ENCODE data around the gene MTURN. TPM values are rescaled to one million over a fixed set of nuclear protein-coding genes. Genes with fewer than 3 reads are reported as not detected.
A peak's percentile ranks its signal among the peaks of the same experiment; 100 is the strongest.

MTURN gene
- polyA plus RNA-seq, 3 donors: 5.9 to 7.9 (median 7.5) TPM

DNA sequence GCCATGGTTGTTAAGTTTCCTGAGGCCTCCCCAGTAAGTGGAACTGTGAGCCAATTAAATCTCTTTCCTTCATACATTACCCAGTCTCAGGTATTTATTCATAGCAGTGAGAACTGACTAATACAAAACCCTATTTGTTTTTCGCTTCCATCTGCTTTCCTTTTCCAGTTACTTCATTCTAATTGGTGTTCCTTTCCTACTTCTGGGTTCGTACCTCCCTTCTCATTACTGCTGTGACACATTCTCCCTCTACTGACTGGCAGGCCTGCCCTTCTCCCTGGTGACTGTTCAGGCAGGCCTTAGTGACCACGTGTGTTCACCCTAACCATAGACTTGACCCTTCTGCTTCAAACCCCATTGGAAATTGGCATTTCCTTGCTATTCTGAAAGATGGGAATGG lies 37.7 kb downstream of the MTURN start:
- Histone ChIP-seq H3K9ac (ENCODE audit: insufficient read depth, low read length, poor library complexity, severe bottlenecking) (no peak overlapping the region), H4K20me1 (ENCODE audit: insufficient read depth, low read length) (no peaks in the 10 kb centered on the region), H3K27me3 (ENCODE audit: control insufficient read depth in 2 of 2, insufficient read depth in 2 of 2, low read length in 2 of 2) (no peaks in the 10 kb centered on the region), H3K9me3 (replicated peaks in 1 of 2; ENCODE audit: control insufficient read depth in 1 of 2, insufficient read depth in 1 of 2, low read length in 2 of 2) (no peaks in the 10 kb centered on the region), H3K4me3 (replicated peaks in 1 of 3; ENCODE audit: low read depth in 2 of 3, low read length in 3 of 3) (no peak overlapping the region), H3K4me1 (ENCODE audit: control insufficient read depth in 1 of 2, insufficient read depth in 2 of 2, low read length in 2 of 2) (peaks cover 51 to 61% of the 10 kb centered on the region in 2 donors), H3K79me2 (ENCODE audit: insufficient read depth, low read length) (no peaks in the 10 kb centered on the region), H2AFZ (ENCODE audit: insufficient read depth, low read depth, low read length, poor library complexity, severe bottlenecking) (no peak overlapping the region), H3K27ac (ENCODE audit: low read depth in 1 of 2, low read length in 2 of 2) (no peak overlapping the region), H3K4me2 (replicated peaks; ENCODE audit: extremely low read depth, low read length, poor library complexity, severe bottlenecking) (no peak overlapping the region), H3K36me3 (replicated peaks in 1 of 2; ENCODE audit: control insufficient read depth in 1 of 2, insufficient read depth in 2 of 2, low read length in 2 of 2) (no peaks in the 10 kb centered on the region)
- DNase-seq: peak in 1 of 3 donors; percentile 52
- 81% methylated on average over 2 of the region's 3 CpGs for WGBS (ENCODE audit: insufficient coverage)
- Mint-ChIP-seq H3K27ac (peak overlapping the region in 4 of 7 donors; percentile 1 to 81 (median 43)), H3K36me3 (peaks cover 0 to 14% of the 10 kb centered on the region in 2 donors), H3K4me1 (peaks cover 72% of the 10 kb centered on the region), H3K4me3 (no peak overlapping the region), H3K9me3 (peaks cover 0 to 2% (median 0%) of the 10 kb centered on the region in 7 donors), H3K27me3 (ENCODE audit: low read depth in 3 of 3) (peaks cover 0 to 1% (median 0%) of the 10 kb centered on the region in 3 donors)
- intact Hi-C loops (cut with micrococcal nuclease): no loop called here
- TF ChIP-seq, protein P1, sequence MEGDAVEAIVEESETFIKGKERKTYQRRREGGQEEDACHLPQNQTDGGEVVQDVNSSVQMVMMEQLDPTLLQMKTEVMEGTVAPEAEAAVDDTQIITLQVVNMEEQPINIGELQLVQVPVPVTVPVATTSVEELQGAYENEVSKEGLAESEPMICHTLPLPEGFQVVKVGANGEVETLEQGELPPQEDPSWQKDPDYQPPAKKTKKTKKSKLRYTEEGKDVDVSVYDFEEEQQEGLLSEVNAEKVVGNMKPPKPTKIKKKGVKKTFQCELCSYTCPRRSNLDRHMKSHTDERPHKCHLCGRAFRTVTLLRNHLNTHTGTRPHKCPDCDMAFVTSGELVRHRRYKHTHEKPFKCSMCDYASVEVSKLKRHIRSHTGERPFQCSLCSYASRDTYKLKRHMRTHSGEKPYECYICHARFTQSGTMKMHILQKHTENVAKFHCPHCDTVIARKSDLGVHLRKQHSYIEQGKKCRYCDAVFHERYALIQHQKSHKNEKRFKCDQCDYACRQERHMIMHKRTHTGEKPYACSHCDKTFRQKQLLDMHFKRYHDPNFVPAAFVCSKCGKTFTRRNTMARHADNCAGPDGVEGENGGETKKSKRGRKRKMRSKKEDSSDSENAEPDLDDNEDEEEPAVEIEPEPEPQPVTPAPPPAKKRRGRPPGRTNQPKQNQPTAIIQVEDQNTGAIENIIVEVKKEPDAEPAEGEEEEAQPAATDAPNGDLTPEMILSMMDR (IDR thresholded peaks at IDR 0.05): no peak

DNA sequence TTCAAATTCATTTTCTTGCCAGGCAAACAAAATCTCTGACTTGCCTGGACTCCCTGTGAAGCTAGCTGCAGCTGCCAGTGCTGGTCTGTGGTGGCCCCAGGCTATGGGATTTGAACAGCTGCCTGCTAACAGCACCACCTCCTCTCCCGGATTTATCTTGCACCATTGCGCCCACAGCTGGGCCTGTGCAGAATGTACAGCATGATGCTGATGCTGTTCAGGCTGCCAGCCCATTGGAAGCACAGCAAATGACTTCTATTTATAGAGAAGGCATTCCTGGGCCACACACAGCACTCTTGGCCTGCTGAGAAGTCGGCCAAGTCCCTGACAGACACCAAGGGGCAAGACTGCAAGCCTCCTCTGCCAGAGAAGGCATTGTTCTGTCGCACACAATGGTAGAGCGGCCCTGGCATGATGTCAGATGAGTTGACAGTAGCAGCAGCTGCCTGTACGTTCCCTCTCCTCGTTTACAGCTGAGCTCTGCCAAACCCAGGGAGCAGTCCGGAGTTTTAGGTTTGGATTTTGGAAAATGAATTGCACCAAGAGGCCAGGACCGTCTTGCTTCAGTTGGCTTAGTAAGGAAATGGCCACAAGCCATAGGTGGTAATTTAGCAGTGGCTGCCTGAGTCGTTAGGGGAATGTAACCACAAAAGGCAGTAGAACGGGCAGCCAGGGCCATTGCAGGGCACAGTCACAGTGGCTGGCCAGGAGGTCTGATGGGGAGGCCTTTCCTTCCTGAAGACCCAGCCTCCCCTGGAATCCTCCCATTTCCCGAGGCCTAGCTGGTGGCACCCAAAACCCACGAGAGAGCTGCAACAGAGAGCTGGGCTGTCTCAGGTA lies 38.5 kb downstream of the MTURN start:
- H3K4me3 ChIP-seq (replicated peaks in 1 of 3; ENCODE audit: low read depth in 2 of 3, low read length in 3 of 3): no peak overlapping the region
- no peak overlapping the region for H3K4me3 Mint-ChIP-seq
- H3K4me1 ChIP-seq (ENCODE audit: control insufficient read depth in 1 of 2, insufficient read depth in 2 of 2, low read length in 2 of 2): peaks cover 59 to 70% of the 10 kb centered on the region in 2 donors
- no peaks in the 10 kb centered on the region for H3K36me3 ChIP-seq (replicated peaks in 1 of 2; ENCODE audit: control insufficient read depth in 1 of 2, insufficient read depth in 2 of 2, low read length in 2 of 2)
- H2AFZ ChIP-seq (ENCODE audit: insufficient read depth, low read depth, low read length, poor library complexity, severe bottlenecking): no peak overlapping the region
- no peaks in the 10 kb centered on the region for H3K27me3 ChIP-seq (ENCODE audit: control insufficient read depth in 2 of 2, insufficient read depth in 2 of 2, low read length in 2 of 2)
- no peak overlapping the region for H3K4me2 ChIP-seq (replicated peaks; ENCODE audit: extremely low read depth, low read length, poor library complexity, severe bottlenecking)
- no peak for DNase-seq
- intact Hi-C loops (cut with micrococcal nuclease): no loop called here
- no peak overlapping the region for H3K9ac ChIP-seq (ENCODE audit: insufficient read depth, low read length, poor library complexity, severe bottlenecking)
- no peaks in the 10 kb centered on the region for H3K9me3 ChIP-seq (replicated peaks in 1 of 2; ENCODE audit: control insufficient read depth in 1 of 2, insufficient read depth in 1 of 2, low read length in 2 of 2)
- H3K9me3 Mint-ChIP-seq: peaks cover 0 to 2% (median 0%) of the 10 kb centered on the region in 7 donors
- no peaks in the 10 kb centered on the region for H4K20me1 ChIP-seq (ENCODE audit: insufficient read depth, low read length)
- no peaks in the 10 kb centered on the region for H3K79me2 ChIP-seq (ENCODE audit: insufficient read depth, low read length)
- H3K4me1 Mint-ChIP-seq: peaks cover 81% of the 10 kb centered on the region
- no peak overlapping the region for H3K27ac Mint-ChIP-seq
- H3K27ac ChIP-seq (ENCODE audit: low read depth in 1 of 2, low read length in 2 of 2): no peak overlapping the region
- peaks cover 0 to 1% (median 0%) of the 10 kb centered on the region in 3 donors for H3K27me3 Mint-ChIP-seq (ENCODE audit: low read depth in 3 of 3)
- WGBS (ENCODE audit: insufficient coverage): 73% methylated on average over 11 of the region's 13 CpGs
- peaks cover 0 to 11% of the 10 kb centered on the region in 2 donors for H3K36me3 Mint-ChIP-seq
- TF ChIP-seq, protein P1 (IDR thresholded peaks at IDR 0.05): no peak

Data from CD14-positive monocyte (primary cell).